ENCODE results near the gene PON3. TPM values are rescaled to one million over a fixed set of nuclear protein-coding genes. Genes with fewer than 3 reads are reported as not detected.
A peak's percentile ranks its signal among the peaks of the same experiment; 100 is the strongest.

The PON3 gene
- total RNA-seq, 4 donors from 2014 or later, result 0.31 to 2.3 (median 0.59) TPM; not detected in 1

GRCh38 chr7:95436407-95436806 lies 40.2 kb upstream of the PON3 start:
- Histone ChIP-seq H3K27me3 (no peaks in the 10 kb centered on the region), H3K9me3 (no peaks in the 10 kb centered on the region), H3K4me3 (no peak overlapping the region), H3K27ac (no peak overlapping the region), H3K36me3 (no peaks in the 10 kb centered on the region), H3K4me1 (peaks cover 0 to 19% (median 0%) of the 10 kb centered on the region in 3 donors)
- TF ChIP-seq POLR2A (IDR thresholded peaks at IDR 0.05) (no peak), CTCF (IDR thresholded peaks at IDR 0.05) (no peak), POLR2AphosphoS5 (IDR thresholded peaks at IDR 0.05) (no peak), EP300 (IDR thresholded peaks at IDR 0.05) (no peak)
- 74% methylated on average over 4 of the region's 4 CpGs for WGBS, 2 donors (ENCODE audit: low coverage in 1 of 2)
- no peak for ATAC-seq

GRCh38 chr7:95435422-95435780 lies 39.2 kb upstream of the PON3 start:
- Histone ChIP-seq H3K27me3 (no peaks in the 10 kb centered on the region), H3K27ac (peak overlapping the region; percentile 66 to 96 (median 93)), H3K4me3 (peak overlapping the region; percentile 86), H3K36me3 (no peaks in the 10 kb centered on the region), H3K9me3 (no peaks in the 10 kb centered on the region), H3K4me1 (peaks cover 0 to 19% (median 0%) of the 10 kb centered on the region in 3 donors)
- TF ChIP-seq EP300 (IDR thresholded peaks at IDR 0.05) (no peak), POLR2A (IDR thresholded peaks at IDR 0.05) (no peak)
- 29 to 44% methylated on average over 8 to 9 of the region's 9 CpGs for WGBS, 2 donors (ENCODE audit: low coverage in 1 of 2)
- no peak for ATAC-seq

- no peaks in the 10 kb centered on the region for H3K36me3 ChIP-seq
- no peaks in the 10 kb centered on the region for H3K9me3 ChIP-seq
- H3K27ac ChIP-seq, result peak within 1 kb of the TSS; percentile 66 to 96 (median 93)
- TF ChIP-seq POLR2A (IDR thresholded peaks at IDR 0.05), result peak; percentile 50 to 60
- TF ChIP-seq POLR2AphosphoS5 (IDR thresholded peaks at IDR 0.05), result no peak
- H3K4me1 ChIP-seq, result peaks cover 0 to 19% (median 0%) of the 10 kb centered on the region in 3 donors
- WGBS, 2 donors (ENCODE audit: low coverage in 1 of 2), result 0% methylated on average over 12 to 21 of the region's 58 CpGs
- peak; percentile 96 for ATAC-seq
- no peaks in the 10 kb centered on the region for H3K27me3 ChIP-seq
- H3K4me3 ChIP-seq, result peak within 1 kb of the TSS; percentile 86
Observed at GRCh38 chr7:95434557-95435421, 38.6 kb upstream of the PON3 start, which contains the start of gene PON2. TSS of gene PON2 (minus strand) at chr7:95435028. CDS start at chr7:95434951, 77 bp downstream.

- no peaks in the 10 kb centered on the region for H3K27me3 ChIP-seq
- no peak for TF ChIP-seq POLR2A (IDR thresholded peaks at IDR 0.05)
- TF ChIP-seq CTCF (IDR thresholded peaks at IDR 0.05), result no peak
- no peak for TF ChIP-seq EP300 (IDR thresholded peaks at IDR 0.05)
- no peak for TF ChIP-seq POLR2AphosphoS5 (IDR thresholded peaks at IDR 0.05)
- H3K27ac ChIP-seq, result peak overlapping the region; percentile 66 to 96 (median 93)
- H3K4me3 ChIP-seq, result peak overlapping the region; percentile 86
- peaks cover 0 to 4% of the 10 kb centered on the region in 2 donors for H3K36me3 ChIP-seq
- H3K4me1 ChIP-seq, result peaks cover 0 to 19% (median 0%) of the 10 kb centered on the region in 3 donors
- ATAC-seq, result no peak
- H3K9me3 ChIP-seq, result no peaks in the 10 kb centered on the region
- 43 to 45% methylated on average over 6 of the region's 6 CpGs for WGBS, 2 donors (ENCODE audit: low coverage in 1 of 2)
Observed at GRCh38 chr7:95433952-95434556, 37.9 kb upstream of the PON3 start.

GRCh38 chr7:95433129-95433528 lies 37.0 kb upstream of the PON3 start:
- TF ChIP-seq EP300 (IDR thresholded peaks at IDR 0.05) (no peak), POLR2AphosphoS5 (IDR thresholded peaks at IDR 0.05) (no peak), CTCF (IDR thresholded peaks at IDR 0.05) (no peak), POLR2A (IDR thresholded peaks at IDR 0.05) (no peak)
- Histone ChIP-seq H3K27me3 (no peaks in the 10 kb centered on the region), H3K27ac (no peak overlapping the region), H3K4me3 (no peak overlapping the region), H3K36me3 (peaks cover 0 to 4% of the 10 kb centered on the region in 2 donors), H3K9me3 (no peaks in the 10 kb centered on the region), H3K4me1 (peaks cover 0 to 19% (median 0%) of the 10 kb centered on the region in 3 donors)
- ATAC-seq, result no peak
- WGBS, 2 donors (ENCODE audit: low coverage in 1 of 2), result 87 to 100% methylated on average over 1 of the region's 1 CpG

All from gastroesophageal sphincter (tissue), 4 donors.